Measurements from ENCODE around the gene TMEM239.

DNA sequence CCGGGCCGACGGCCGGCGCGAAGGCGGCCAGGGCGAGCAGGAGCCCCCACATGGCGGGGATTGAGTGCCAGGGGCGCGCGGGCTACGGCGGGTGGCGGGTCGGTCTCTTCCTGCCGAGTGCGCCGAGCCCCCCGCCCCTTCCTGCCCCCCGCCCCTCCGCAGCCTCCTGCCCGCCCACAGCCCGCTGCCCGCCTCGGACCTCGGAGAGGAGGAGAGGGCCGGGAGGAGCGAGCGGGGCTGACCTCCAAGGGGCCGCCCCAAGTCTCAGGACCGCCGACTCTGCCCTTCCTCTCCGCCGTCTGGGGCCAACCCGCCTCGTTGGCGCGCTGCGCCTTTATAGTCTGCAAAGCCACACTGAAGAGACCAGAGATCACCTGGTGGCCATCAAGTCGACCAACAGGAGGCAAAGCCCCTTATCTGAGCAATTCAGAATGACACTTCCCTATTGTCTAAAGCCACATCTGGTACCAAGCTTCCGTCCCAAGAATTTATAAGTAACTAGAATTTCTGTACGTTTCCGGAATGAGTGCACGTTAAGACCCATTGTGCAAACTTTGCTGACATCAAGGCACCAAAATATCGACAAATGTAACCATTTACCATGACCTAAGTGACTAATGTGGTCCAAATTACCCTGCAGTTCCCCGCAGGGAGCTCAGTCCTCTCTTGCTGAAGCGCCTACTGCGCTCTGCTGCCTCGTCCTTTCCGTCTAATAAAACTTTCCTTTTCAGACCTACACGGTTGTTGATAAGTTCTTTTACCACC is 15.5 kb upstream of the TMEM239 start, which contains the start of gene CPXM1:
- no peak for TF ChIP-seq CTCF (IDR thresholded peaks at IDR 0.05; ENCODE audit: low read depth, low read length, missing input control)
- TF ChIP-seq, protein P1, sequence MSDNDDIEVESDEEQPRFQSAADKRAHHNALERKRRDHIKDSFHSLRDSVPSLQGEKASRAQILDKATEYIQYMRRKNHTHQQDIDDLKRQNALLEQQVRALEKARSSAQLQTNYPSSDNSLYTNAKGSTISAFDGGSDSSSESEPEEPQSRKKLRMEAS (IDR thresholded peaks at IDR 0.05), result no peak
- no peak for TF ChIP-seq TAF1 (conservative IDR thresholded peaks at IDR 0.05)
- no peak for TF ChIP-seq RXRA (IDR thresholded peaks at IDR 0.05)

All from liver (tissue), 3 donors.